HCT116 (cell line): ENCODE results near the gene LRIT2. TPM values are rescaled to one million over a fixed set of nuclear protein-coding genes. Genes with fewer than 3 reads are reported as not detected.

ENCODE experiments used
- ATAC-seq: fragments of 200-7000 bp; cut with Tn5 transposase; 2 replicates; pipeline ENCODE4 v1.9.1; 2020; ENCODE audit warnings: mild to moderate bottlenecking, moderate library complexity
- BruUV-seq: library from RNA; stranded (reverse); fragments of 400-500 nt; replicated peaks from 2 replicates; lab custom pipeline; 2021; lab: Mats Ljungman, UMichigan
- CTCF ChIA-PET: fragments of 300-600 bp; sonication (Branson Sonifier 250); formaldehyde crosslinking; loops from one replicate; lab custom pipeline; 2021; ENCODE audit warnings: antibody characterized with exemption; lab: Charles Lee
- POLR2A ChIA-PET: fragments of 300-600, 350-600 bp; sonication (Branson Sonifier 250); formaldehyde crosslinking; loops from one replicate; lab custom pipeline; 2021; ENCODE audit warnings: antibody characterized with exemption; lab: Charles Lee
- RAD21 ChIA-PET, 2 experiments: fragments of 300-600 bp; sonication (Branson Sonifier 250); formaldehyde crosslinking; loops; one replicate each; lab custom pipeline; 2023; ENCODE audit warnings: low total read pairs in 2 of 2; ENCODE audit not compliant: uncharacterized antibody in 2 of 2, unreplicated experiment in 2 of 2, low non-redundant PET in 1 of 2; lab: Charles Lee
- DNase-seq: peaks from one replicate; pipeline ENCODE4 v3.0.0-alpha.2; 2010; ENCODE audit warnings: low read depth, low spot score
- H2AFZ ChIP-seq: fragments of 200-600 bp; shearing (Covaris generic), sonication (generic); 2 replicates; pipeline ENCODE4 v1.6.1; 2017; ENCODE audit warnings: low read depth, mixed run types, mixed read lengths, antibody characterized with exemption, low read length; ENCODE audit not compliant: poor library complexity, severe bottlenecking
- H3K27ac ChIP-seq: 2 replicates; pipeline ENCODE4 v1.5.1; 2012; ENCODE audit warnings: low read depth, low read length
- H3K27me3 ChIP-seq: fragments of 200-600 bp; sonication (generic); 2 replicates; pipeline ENCODE4 v1.6.1; 2016; ENCODE audit warnings: mixed run types, low read length, mixed read lengths; ENCODE audit not compliant: insufficient read depth
- H3K36me3 ChIP-seq, 2 experiments: fragments of 200-500 bp in 1 of 2; fragments of 200-600 bp in 1 of 2; sonication (Bioruptor generic) in 1 of 2; sonication (generic) in 1 of 2; 2 replicates each; pipeline versions ENCODE4 v1.5.1 to v1.6.1; 2014 to 2016; ENCODE audit warnings: low read length in 2 of 2, inconsistent platforms in 1 of 2, mixed read lengths in 1 of 2, mixed run types in 1 of 2; ENCODE audit not compliant: insufficient read depth in 2 of 2, control insufficient read depth in 1 of 2
- H3K4me1 ChIP-seq, 2 experiments: fragments of 200-600 bp in 1 of 2; sonication (generic) in 1 of 2; 2 replicates each; pipeline versions ENCODE4 v1.5.1 to v1.6.1; 2012 to 2017; ENCODE audit warnings: low read length in 2 of 2, inconsistent platforms in 1 of 2, mild to moderate bottlenecking in 1 of 2, mixed read lengths in 1 of 2, mixed run types in 1 of 2, moderate library complexity in 1 of 2; ENCODE audit not compliant: insufficient read depth in 2 of 2, control insufficient read depth in 1 of 2
- H3K4me2 ChIP-seq: fragments of 200-600 bp; sonication (generic); 2 replicates; pipeline ENCODE4 v1.6.1; 2017; ENCODE audit warnings: mixed run types, low read length, mixed read lengths
- H3K4me3 ChIP-seq, 2 experiments: fragments of 200-600 bp in 1 of 2; sonication (generic) in 1 of 2; replicated peaks in 1 of 2; 2 replicates each; pipeline ENCODE4 v1.5.1; 2011 to 2016; ENCODE audit warnings: low read length in 2 of 2, control low read depth in 1 of 2, low read depth in 1 of 2, mild to moderate bottlenecking in 1 of 2, mixed read lengths in 1 of 2, mixed run types in 1 of 2
- H3K79me2 ChIP-seq: fragments of 200-600 bp; sonication (generic); 2 replicates; pipeline ENCODE4 v1.6.1; 2017; ENCODE audit warnings: mild to moderate bottlenecking, mixed run types, low read length, moderate library complexity, mixed read lengths; ENCODE audit not compliant: insufficient read depth
- H3K9ac ChIP-seq: fragments of 200-600 bp; sonication (generic); 2 replicates; pipeline ENCODE4 v1.6.1; 2016; ENCODE audit warnings: low read length, mixed read lengths
- H3K9me2 ChIP-seq: fragments of 200-600 bp; sonication (generic), shearing (Covaris generic); 2 replicates; pipeline ENCODE4 v1.6.1; 2017; ENCODE audit warnings: mixed run types, mild to moderate bottlenecking, moderate library complexity; ENCODE audit not compliant: insufficient read depth
- H3K9me3 ChIP-seq, 2 experiments: fragments of 200-500 bp in 1 of 2; fragments of 200-600 bp in 1 of 2; sonication (Bioruptor generic) in 1 of 2; sonication (generic) in 1 of 2; 2 replicates each; pipeline ENCODE4 v1.6.1; 2014 to 2017; ENCODE audit warnings: low read length in 2 of 2, mixed read lengths in 2 of 2, inconsistent platforms in 1 of 2, low read depth in 1 of 2, mild to moderate bottlenecking in 1 of 2, mixed run types in 1 of 2, moderate library complexity in 1 of 2; ENCODE audit not compliant: control insufficient read depth in 1 of 2, insufficient read depth in 1 of 2
- H4K20me1 ChIP-seq: fragments of 200-600 bp; sonication (generic), shearing (Covaris generic); 2 replicates; pipeline ENCODE4 v1.6.1; 2017; ENCODE audit warnings: mixed run types, mild to moderate bottlenecking, moderate library complexity; ENCODE audit not compliant: insufficient read depth
- CBX3 ChIP-seq: IDR thresholded peaks from 2 replicates; pipeline ENCODE4 v1.6.1; 2012; ENCODE audit warnings: low read depth
- CEBPB ChIP-seq: IDR thresholded peaks from 2 replicates; pipeline ENCODE4 v1.6.1; 2012; ENCODE audit warnings: low read depth
- EGR1 ChIP-seq: IDR thresholded peaks from 2 replicates; pipeline ENCODE4 v1.6.1; 2012; ENCODE audit warnings: low read depth
- ELF1 ChIP-seq: IDR thresholded peaks from 2 replicates; pipeline ENCODE4 v1.6.1; 2012; ENCODE audit warnings: low read depth, borderline replicate concordance
- EZH2 ChIP-seq: fragments of 200-600 bp; sonication (generic); IDR thresholded peaks from 2 replicates; pipeline ENCODE4 v1.6.1; 2017; ENCODE audit warnings: antibody characterized with exemption, mixed run types
- FOSL1 ChIP-seq: IDR thresholded peaks from 2 replicates; pipeline ENCODE4 v1.6.1; 2012; ENCODE audit warnings: low read depth
- JUND ChIP-seq: IDR thresholded peaks from 2 replicates; pipeline ENCODE4 v1.6.1; 2012
- POLR2A ChIP-seq: IDR thresholded peaks from 2 replicates; pipeline ENCODE4 v1.7.0; 2011; ENCODE audit warnings: borderline replicate concordance; ENCODE audit not compliant: insufficient read depth, insufficient read length; ENCODE audit errors: extremely low read depth
- POLR2AphosphoS5 ChIP-seq: IDR thresholded peaks from 2 replicates; pipeline ENCODE4 v1.6.1; 2011; ENCODE audit warnings: mild to moderate bottlenecking, low read depth, low read length, moderate library complexity
- RAD21 ChIP-seq: IDR thresholded peaks from 2 replicates; pipeline ENCODE4 v1.6.1; 2012; ENCODE audit warnings: low read depth, mild to moderate bottlenecking
- SIN3A ChIP-seq: IDR thresholded peaks from 2 replicates; pipeline ENCODE4 v1.6.1; 2012; ENCODE audit warnings: low read depth
- SP1 ChIP-seq: IDR thresholded peaks from 2 replicates; pipeline ENCODE4 v1.6.1; 2012; ENCODE audit warnings: low read depth
- SRF ChIP-seq: IDR thresholded peaks from 2 replicates; pipeline ENCODE4 v1.6.1; 2012; ENCODE audit warnings: low read depth
- TCF7L2 ChIP-seq: IDR thresholded peaks from 2 replicates; pipeline ENCODE4 v1.7.0; 2011; ENCODE audit warnings: borderline replicate concordance, inconsistent platforms; ENCODE audit not compliant: insufficient read depth, insufficient read length; ENCODE audit errors: extremely low read depth
- YY1 ChIP-seq: IDR thresholded peaks from 2 replicates; pipeline ENCODE4 v1.6.1; 2011; ENCODE audit warnings: low read length, low read depth, moderate library complexity, mild to moderate bottlenecking; ENCODE audit not compliant: insufficient replicate concordance; ENCODE audit errors: extremely low read depth
- ZFX ChIP-seq: fragments of 450-650 bp; IDR thresholded peaks from 2 replicates; pipeline ENCODE4 v1.6.1; 2017
- intact Hi-C: fragments of 100-400 bp; cut with micrococcal nuclease; formaldehyde crosslinking; loops from 2 replicates; pipeline ENCODE4 v1.10.0; 2022
- total RNA-seq: library from RNA; stranded (reverse); gene quantifications from one replicate; pipeline ENCODE4 v1.2.1, GENCODE V29; 2021; ENCODE audit not compliant: unreplicated experiment
- TF ChIP-seq, protein P1 (sequence below): IDR thresholded peaks from 2 replicates; pipeline ENCODE4 v1.6.1; 2012
- TF ChIP-seq, protein P2 (sequence below): IDR thresholded peaks from 2 replicates; pipeline ENCODE4 v1.6.1; 2012
- TF ChIP-seq, protein P3 (sequence below): IDR thresholded peaks from 2 replicates; pipeline ENCODE4 v1.6.1; 2012; ENCODE audit warnings: low read depth

LRIT2 gene
- total RNA-seq, 1 experiment from 2014 or later = not detected

DNA sequence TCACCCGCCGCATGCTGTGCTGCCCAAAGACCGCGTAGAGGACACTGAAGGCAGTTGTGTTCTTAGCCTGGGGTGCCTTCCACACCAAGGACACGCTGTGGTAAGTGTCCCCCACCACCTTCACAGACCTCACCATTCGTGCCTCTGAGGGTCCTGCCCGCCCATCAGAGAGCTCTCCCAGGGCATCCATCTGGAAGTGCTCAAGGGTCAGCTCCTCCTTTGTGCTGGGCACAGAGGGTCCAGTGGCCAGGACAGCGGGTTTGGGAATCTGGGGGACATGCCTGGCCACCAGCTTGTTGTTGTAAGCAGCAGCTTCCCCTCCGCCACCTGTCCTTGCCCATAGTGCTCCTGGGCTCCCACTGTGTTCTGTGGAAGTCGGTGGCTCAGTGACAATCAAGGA lies 7.0 kb upstream of the LRIT2 start:
- H3K79me2 ChIP-seq = no peaks in the 10 kb centered on the region
- H3K27ac ChIP-seq = no peak overlapping the region
- TF ChIP-seq CEBPB = no peak
- no peak for TF ChIP-seq CBX3
- no peak for TF ChIP-seq ZFX
- TF ChIP-seq SRF = no peak
- TF ChIP-seq EZH2 = no peak
- no peak for TF ChIP-seq ELF1
- no peak for TF ChIP-seq SIN3A
- no peak for TF ChIP-seq RAD21
- no peak for TF ChIP-seq POLR2AphosphoS5
- TF ChIP-seq, protein P1, sequence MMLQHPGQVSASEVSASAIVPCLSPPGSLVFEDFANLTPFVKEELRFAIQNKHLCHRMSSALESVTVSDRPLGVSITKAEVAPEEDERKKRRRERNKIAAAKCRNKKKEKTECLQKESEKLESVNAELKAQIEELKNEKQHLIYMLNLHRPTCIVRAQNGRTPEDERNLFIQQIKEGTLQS = no peak
- TF ChIP-seq, protein P2, sequence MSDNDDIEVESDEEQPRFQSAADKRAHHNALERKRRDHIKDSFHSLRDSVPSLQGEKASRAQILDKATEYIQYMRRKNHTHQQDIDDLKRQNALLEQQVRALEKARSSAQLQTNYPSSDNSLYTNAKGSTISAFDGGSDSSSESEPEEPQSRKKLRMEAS = no peak
- no peak for TF ChIP-seq JUND
- intact Hi-C loops = no loop called here
- no peak overlapping the region for H3K9ac ChIP-seq
- RAD21 ChIA-PET = no interaction called here
- POLR2A ChIA-PET = no interaction called here
- no peaks in the 10 kb centered on the region for H3K9me2 ChIP-seq
- no peak overlapping the region for H3K4me2 ChIP-seq
- H3K4me3 ChIP-seq = no peak overlapping the region
- BruUV-seq = no TSS peak
- peaks cover 23% of the 10 kb centered on the region for H3K27me3 ChIP-seq
- ATAC-seq = no peak
- H3K4me1 ChIP-seq = no peaks in the 10 kb centered on the region
- no peaks in the 10 kb centered on the region for H3K9me3 ChIP-seq
- no peak for DNase-seq
- H2AFZ ChIP-seq = no peak overlapping the region
- H4K20me1 ChIP-seq = no peaks in the 10 kb centered on the region
- H3K36me3 ChIP-seq = no peaks in the 10 kb centered on the region
- CTCF ChIA-PET = no interaction called here

DNA sequence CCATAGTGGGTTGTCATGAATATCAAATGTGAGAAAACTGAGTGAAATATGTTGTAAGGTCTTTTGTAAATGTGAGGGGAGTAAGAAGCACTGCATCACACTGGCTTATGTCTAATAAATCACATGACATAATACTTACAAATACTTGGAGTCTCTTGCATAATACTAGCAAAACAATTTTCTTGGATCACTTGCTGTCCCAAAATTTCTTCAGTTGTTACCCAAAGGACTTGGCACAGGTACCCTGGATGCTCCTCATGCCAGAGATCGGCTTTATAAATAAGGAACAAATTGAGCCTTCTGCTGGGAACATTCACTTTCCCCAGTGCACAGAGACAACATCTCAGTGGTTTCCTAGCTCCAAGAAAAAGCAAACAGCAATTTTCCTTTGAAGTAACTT lies 5.0 kb upstream of the LRIT2 start:
- Histone ChIP-seq H3K9ac (no peak overlapping the region), H3K36me3 (no peaks in the 10 kb centered on the region), H3K4me1 (no peaks in the 10 kb centered on the region), H3K79me2 (no peaks in the 10 kb centered on the region), H3K27me3 (peaks cover 29% of the 10 kb centered on the region), H4K20me1 (no peaks in the 10 kb centered on the region), H2AFZ (no peak overlapping the region), H3K4me2 (no peak overlapping the region), H3K9me3 (no peaks in the 10 kb centered on the region), H3K9me2 (no peaks in the 10 kb centered on the region), H3K27ac (no peak overlapping the region), H3K4me3 (no peak overlapping the region)
- TF ChIP-seq, protein P1 = no peak
- TF ChIP-seq POLR2A = no peak
- TF ChIP-seq RAD21 = no peak
- TF ChIP-seq EZH2 = no peak
- TF ChIP-seq, protein P3, sequence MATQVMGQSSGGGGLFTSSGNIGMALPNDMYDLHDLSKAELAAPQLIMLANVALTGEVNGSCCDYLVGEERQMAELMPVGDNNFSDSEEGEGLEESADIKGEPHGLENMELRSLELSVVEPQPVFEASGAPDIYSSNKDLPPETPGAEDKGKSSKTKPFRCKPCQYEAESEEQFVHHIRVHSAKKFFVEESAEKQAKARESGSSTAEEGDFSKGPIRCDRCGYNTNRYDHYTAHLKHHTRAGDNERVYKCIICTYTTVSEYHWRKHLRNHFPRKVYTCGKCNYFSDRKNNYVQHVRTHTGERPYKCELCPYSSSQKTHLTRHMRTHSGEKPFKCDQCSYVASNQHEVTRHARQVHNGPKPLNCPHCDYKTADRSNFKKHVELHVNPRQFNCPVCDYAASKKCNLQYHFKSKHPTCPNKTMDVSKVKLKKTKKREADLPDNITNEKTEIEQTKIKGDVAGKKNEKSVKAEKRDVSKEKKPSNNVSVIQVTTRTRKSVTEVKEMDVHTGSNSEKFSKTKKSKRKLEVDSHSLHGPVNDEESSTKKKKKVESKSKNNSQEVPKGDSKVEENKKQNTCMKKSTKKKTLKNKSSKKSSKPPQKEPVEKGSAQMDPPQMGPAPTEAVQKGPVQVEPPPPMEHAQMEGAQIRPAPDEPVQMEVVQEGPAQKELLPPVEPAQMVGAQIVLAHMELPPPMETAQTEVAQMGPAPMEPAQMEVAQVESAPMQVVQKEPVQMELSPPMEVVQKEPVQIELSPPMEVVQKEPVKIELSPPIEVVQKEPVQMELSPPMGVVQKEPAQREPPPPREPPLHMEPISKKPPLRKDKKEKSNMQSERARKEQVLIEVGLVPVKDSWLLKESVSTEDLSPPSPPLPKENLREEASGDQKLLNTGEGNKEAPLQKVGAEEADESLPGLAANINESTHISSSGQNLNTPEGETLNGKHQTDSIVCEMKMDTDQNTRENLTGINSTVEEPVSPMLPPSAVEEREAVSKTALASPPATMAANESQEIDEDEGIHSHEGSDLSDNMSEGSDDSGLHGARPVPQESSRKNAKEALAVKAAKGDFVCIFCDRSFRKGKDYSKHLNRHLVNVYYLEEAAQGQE = no peak
- no peak for TF ChIP-seq FOSL1
- no peak for TF ChIP-seq ZFX
- TF ChIP-seq SP1 = no peak
- TF ChIP-seq JUND = no peak
- TF ChIP-seq EGR1 = no peak
- no peak for TF ChIP-seq YY1
- TF ChIP-seq TCF7L2 = no peak
- TF ChIP-seq SRF = no peak
- ATAC-seq (no peak), DNase-seq (no peak)
- BruUV-seq = no TSS peak
- ChIA-PET RAD21 (no interaction called here), POLR2A (no interaction called here), CTCF (no interaction called here)
- intact Hi-C loops = no loop called here
